ENCODE measurements around the gene FAM32A. TPM values are rescaled to one million over a fixed set of nuclear protein-coding genes. Genes with fewer than 3 reads are reported as not detected.

FAM32A gene
- total RNA-seq, 1 donor = 89.1 TPM

DNA sequence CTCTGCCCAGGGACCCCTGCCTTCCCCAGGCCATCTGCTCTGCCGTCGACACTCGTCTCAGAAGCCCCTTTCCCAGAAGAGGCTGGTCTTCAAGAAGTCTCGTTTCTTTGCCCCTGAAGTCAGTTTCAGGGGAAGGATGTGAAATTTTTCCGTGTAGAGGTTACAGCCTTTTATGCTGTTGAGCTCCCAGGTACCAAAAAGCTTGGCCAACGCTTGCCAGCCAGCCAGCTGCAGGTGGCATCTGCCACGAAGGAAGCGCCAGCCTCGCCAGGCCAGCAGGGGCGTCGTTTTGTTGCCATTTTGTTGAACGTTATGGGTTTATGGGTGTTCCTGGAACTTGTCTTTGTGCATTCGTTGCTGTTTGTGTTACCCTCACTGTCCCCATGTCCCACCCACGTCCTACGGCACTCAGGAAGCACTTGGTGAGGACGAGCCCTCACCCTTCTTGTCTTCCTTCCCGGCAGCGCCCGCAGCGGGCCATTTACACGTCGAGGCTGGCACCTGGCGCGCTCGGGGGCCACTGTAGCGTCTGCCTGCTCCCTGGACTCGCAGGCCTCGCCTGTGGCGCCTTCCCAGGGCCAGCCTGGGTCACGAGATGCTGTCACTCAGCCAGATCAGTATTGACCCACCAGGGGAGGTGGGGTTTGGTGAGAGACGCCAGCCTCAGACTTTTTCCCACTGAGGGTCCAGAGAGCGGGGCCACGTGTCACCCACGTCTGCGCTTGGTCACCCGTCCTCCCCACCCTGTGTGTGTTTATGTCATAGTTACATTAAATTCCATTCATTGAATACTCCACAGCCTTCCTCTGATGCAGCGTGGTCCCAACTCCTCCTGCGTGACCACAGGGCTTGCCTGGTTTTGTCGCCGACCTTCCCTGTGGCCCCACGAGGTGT, 49.6 kb downstream of the FAM32A start:
- no peak for DNase-seq (ENCODE audit: low read depth)
- no peak for TF ChIP-seq CTCF (IDR thresholded peaks at IDR 0.05; ENCODE audit: insufficient read depth, low read length)
- no peak overlapping the region for H3K4me3 ChIP-seq (ENCODE audit: low read depth, low read length)

- no peak for DNase-seq (ENCODE audit: low read depth)
- H3K4me3 ChIP-seq (ENCODE audit: low read depth, low read length) = no peak overlapping the region
- TF ChIP-seq CTCF (IDR thresholded peaks at IDR 0.05; ENCODE audit: insufficient read depth, low read length) = no peak
Observed at GRCh38 chr19:16235811-16236652, 50.8 kb downstream of the FAM32A start.

Small RNA genes lying within 50 kb of the gene (small RNA-seq; reads per million reads assigned to genes)
- not detected for gene RF00017

Other genes with a start within 250 kb of the FAM32A start
- not detected in 2 replicates for gene OR10H4, start 236.4 kb upstream of the FAM32A start, total RNA-seq (ENCODE audit: low replicate concordance)
- 864 and 1,097 TPM in 2 replicates for gene TPM4, start 108.9 kb upstream of the FAM32A start, total RNA-seq (ENCODE audit: low replicate concordance)
- 15.5 and 99.9 TPM in 2 replicates for gene RAB8A, start 73.5 kb upstream of the FAM32A start, total RNA-seq (ENCODE audit: low replicate concordance)
- not detected in 2 replicates for gene HSH2D, start 41.7 kb upstream of the FAM32A start, total RNA-seq (ENCODE audit: low replicate concordance)
- not detected in 2 replicates for gene CIB3, start 11.9 kb upstream of the FAM32A start, total RNA-seq (ENCODE audit: low replicate concordance)
- 7.8 and 78.5 TPM in 2 replicates for gene AP1M1, start 12.5 kb downstream of the FAM32A start, total RNA-seq (ENCODE audit: low replicate concordance)
- 2.2 and 5.7 TPM in 2 replicates for gene KLF2, start 139.4 kb downstream of the FAM32A start, total RNA-seq (ENCODE audit: low replicate concordance)

Measured in fibroblast of the aortic adventitia (primary cell).